ENCODE measurements around the gene SPRING1.
"Not testable (repeated sequence)": the region's sequence is repeated elsewhere in the genome, so short reads cannot be mapped to it uniquely, and the experiment has no call there.

The SPRING1 gene

DNA sequence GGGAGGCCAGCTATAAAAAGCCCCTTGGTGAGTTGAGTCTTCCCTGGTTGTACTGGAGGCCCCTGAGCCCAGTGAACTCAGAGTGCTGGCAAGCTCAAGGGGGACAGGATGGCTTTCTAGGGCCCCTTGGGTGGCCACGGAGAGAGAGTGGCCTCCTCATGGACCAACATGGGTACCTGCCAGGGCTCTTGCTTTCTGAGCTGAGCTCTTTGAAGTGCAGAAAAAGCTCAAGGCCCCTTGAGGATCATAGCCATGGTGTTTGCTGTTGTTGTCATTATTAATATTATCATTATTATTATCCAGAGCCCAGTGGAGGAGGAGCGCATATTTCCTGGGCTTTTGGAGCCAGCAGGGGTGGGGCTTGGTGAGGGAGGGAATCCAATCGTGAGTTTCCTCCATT is 6.9 kb upstream of the SPRING1 start:
- intact Hi-C loops (cut with DNase I): no loop called here
- no peak for DNase-seq

- intact Hi-C loops (cut with DNase I); DNase-seq: not testable (repeated sequence)
These were observed 4.9 kb upstream of the SPRING1 start for GRCh38 chr12:116742787-116743186.

- intact Hi-C loops (cut with DNase I): loop anchor here (5.0 kb wide), 1 partner anchor 78 kb away; no protein-coding TSS in a partner anchor
- no peak for DNase-seq
These were observed 1.6 kb upstream of the SPRING1 start for GRCh38 chr12:116739381-116739887.

DNA sequence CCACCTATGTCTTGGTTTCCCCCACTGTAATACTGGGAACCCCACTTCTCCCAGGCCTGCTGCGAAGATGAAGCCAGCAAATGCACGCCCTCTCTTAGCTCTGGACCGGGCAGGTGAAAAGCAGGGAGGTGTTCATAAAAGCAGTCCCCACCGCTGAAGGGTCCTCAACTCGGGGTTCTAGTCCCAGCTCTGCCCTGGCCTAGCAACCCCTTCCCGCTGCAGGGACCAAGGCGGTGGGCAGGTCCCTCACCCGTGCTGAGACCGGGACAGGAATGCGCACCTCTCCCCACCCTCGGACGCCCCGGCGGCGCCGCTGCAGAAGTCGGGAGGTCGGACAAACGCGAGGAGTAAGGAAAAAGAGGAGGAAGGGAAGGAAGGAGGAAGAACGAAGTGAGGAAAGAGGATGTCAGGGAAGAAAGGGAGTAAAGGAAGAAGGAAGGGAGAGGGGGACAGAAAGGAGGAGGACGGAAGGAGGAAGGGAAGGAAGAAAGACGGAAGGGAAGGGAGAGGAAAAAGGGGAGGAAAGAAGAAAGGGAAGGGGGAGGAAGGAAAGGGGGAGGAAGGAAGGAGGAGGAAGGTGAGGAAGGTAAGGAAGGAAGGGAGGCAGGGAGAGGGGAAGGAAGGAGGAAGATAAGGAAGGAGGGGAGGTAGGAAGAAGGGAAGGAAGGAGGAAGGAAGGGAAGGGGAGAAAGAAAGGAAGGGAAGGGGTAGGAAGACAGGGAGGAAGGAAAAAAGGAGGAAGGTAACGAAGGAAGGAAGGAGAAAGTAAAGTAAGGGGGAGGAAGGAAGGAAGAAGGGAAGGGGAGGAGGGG is 701 bp downstream of the SPRING1 start:
- DNase-seq: peak in 1 of 10 donors; percentile 81
- intact Hi-C loops (cut with DNase I): loop anchor here (2.0 to 5.0 kb wide), 2 partner anchors 28 to 80 kb away; no protein-coding TSS in a partner anchor

GRCh38 chr12:116735951-116736599 is 1.8 kb downstream of the SPRING1 start:
- peak in 1 of 10 donors; percentile 29 for DNase-seq
- intact Hi-C loops (cut with DNase I): loop anchor here (2.0 to 5.0 kb wide), 2 partner anchors 27 to 81 kb away; no protein-coding TSS in a partner anchor

DNA sequence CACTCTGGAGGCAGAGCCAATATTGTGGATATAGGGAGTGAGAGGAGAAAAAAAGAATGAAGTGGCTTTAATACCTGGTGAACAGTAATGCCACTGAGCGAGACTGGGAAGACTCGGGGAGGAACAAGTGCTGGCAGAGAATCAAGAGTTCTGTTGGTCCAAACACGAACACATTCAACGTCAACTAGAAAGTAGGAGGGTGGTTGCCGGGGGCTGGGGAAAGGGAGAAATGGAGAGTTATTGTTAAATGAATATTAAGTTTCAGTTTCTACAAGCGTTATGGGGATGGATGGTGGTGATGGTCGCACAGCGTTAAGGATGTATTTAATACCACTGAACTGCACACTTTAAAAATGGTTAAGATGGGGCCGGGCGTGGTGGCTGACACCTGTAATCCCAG is 2.8 kb downstream of the SPRING1 start:
- intact Hi-C loops (cut with DNase I): loop anchor here (5.0 kb wide), 1 partner anchor 82 kb away; no protein-coding TSS in a partner anchor
- no peak for DNase-seq

- no peak for DNase-seq
- intact Hi-C loops (cut with DNase I): no loop called here
These were observed 3.6 kb downstream of the SPRING1 start for GRCh38 chr12:116734156-116734768.

DNA sequence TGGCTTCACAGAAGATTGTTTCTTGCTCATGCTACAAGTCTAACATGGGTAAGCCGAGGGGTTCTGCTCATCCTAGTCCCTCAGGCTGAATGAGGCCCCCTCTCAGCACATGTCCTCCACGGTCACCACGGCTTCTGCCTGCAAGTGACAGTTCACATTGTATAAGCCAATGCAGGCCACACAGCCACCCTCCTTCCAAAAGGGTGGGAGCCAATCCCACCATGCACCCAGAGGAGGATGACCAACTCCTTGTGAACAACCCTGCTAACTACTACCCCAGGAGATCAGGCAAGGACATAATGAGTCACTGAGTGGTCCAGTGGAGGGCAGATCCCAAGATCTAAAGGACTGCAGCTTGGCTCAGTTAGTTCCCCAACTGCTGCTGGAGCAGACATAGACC is 6.1 kb downstream of the SPRING1 start:
- intact Hi-C loops (cut with DNase I): no loop called here
- no peak for DNase-seq

GRCh38 chr12:116727891-116728290 is 10.0 kb downstream of the SPRING1 start:
- intact Hi-C loops (cut with DNase I): no loop called here
- no peak for DNase-seq

DNA sequence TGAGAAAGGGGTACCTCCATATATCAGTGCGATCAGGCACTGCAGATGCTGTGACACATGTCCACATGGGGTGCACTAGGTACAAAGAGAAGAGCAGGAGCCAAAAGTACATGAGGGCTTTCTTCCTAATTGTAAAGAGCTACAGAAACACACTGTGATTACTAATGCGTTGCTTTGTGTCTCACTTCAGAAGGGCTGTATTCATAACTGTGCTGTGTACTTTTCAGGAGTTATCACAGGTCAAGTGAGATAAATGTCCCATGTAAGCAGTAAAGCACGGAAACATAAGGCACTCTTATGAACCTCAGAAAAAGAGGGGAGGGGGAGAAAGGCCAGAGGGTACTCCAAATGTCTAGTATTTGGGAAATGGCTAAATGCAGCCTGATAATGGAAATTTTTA is 10.6 kb downstream of the SPRING1 start:
- intact Hi-C loops (cut with DNase I): no loop called here
- no peak for DNase-seq

- intact Hi-C loops (cut with DNase I): no loop called here
- DNase-seq: no peak
These were observed 11.2 kb downstream of the SPRING1 start for GRCh38 chr12:116726694-116727093.

GRCh38 chr12:116722245-116722644 is 15.6 kb downstream of the SPRING1 start:
- intact Hi-C loops (cut with DNase I): no loop called here
- DNase-seq: no peak

GRCh38 chr12:116719731-116720528 is 17.9 kb downstream of the SPRING1 start:
- intact Hi-C loops (cut with DNase I): no loop called here
- no peak for DNase-seq

DNA sequence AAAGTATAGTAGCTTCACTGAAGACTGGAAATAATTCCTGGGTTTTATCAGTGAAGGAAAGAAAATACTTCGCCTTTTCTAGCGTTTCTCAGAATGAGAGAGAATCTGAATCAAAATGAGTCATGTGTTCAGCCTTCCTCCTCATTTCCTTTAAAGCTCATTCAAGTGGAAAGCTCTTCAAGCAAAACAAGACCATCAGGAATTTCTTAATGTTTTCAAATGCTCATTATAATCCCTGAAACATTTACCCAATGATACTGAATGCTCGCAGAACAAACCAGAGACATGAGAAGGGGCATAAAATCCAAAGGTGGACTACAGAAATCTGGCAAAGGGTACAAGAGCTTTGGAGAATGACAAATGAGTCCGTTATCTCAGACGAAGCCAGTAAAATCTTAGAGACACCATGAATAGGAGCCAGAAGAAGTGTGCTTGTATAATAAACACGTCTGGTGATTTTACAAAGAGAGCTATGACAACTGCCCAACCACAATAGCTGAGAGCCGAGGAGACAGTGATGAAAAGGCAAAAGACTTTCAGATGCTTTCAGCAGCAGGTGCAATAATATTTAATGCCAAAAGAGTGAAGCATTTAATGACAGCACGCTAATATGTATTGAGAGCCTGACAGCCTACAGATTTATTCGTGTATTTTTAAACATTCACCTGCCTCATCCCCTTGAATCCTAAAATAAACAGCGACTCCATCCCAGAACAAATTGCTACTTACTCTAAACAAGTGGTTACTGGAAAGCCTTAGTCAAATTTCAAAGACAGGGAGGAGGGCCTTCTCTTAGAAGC is 19.0 kb downstream of the SPRING1 start:
- DNase-seq: no peak
- intact Hi-C loops (cut with DNase I): no loop called here

- intact Hi-C loops (cut with DNase I): no loop called here
- DNase-seq: peak in 8 of 10 donors; percentile 4 to 89 (median 42)
These were observed 20.1 kb downstream of the SPRING1 start for GRCh38 chr12:116717466-116718437.

DNA sequence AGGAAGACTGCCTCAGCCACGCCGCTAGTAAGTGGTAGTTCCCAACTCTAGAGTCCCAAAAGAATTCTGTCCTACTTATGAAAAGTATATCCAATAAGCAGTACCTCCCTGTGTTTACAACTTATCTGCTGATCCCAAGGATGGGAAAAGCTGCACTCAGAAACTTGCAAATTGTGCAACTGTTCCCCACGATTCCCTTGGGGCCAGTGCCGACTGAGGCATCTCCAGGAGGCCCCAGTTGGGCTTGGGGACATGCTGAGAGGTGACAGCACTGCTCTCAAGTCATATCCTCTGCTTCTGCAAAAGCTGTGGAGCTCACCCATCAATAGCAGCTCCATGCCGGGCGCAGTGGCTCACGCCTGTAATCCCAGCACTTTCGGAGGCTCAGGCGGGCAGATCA is 23.7 kb downstream of the SPRING1 start:
- DNase-seq: no peak
- intact Hi-C loops (cut with DNase I): no loop called here

- intact Hi-C loops (cut with DNase I): no loop called here
- no peak for DNase-seq
These were observed 24.3 kb downstream of the SPRING1 start for GRCh38 chr12:116713527-116713926.

Measured in posterior cingulate gyrus (tissue), 11 donors.